Measurements from ENCODE around the gene ARMC2. TPM values are rescaled to one million over a fixed set of nuclear protein-coding genes. Genes with fewer than 3 reads are reported as not detected.

Gene ARMC2
- total and polyA plus RNA-seq, 2 experiments from 2014 or later: 0.97 to 4.4 TPM

DNA sequence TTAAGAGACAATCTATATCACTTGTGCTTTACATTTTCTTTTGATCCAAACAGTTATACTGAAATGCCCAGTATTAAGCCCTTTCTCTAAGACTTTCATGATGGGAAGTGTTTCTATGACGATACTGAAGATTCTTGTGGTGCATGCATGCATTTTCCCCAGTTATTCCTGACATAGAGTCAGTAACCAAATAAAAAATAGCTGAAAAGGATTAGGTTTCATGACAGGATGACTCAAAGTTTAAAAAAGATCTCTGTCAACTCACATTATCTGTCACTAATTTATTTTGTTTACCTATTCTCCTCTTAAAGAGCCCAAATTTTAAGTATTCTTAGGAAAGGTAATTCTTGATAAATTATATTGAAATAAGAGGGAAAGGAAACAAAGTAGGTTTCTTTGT is 148.0 kb downstream of the ARMC2 start:
- H3K4me1 ChIP-seq (ENCODE audit: insufficient read depth): no peaks in the 10 kb centered on the region
- H3K79me2 ChIP-seq (ENCODE audit: insufficient read depth): peaks cover 12% of the 10 kb centered on the region
- in situ Hi-C loops (cut with MboI): no loop called here
- no peak overlapping the region for H2AFZ ChIP-seq
- TF ChIP-seq EZH2 (IDR thresholded peaks at IDR 0.05; ENCODE audit: insufficient read depth, poor library complexity, severe bottlenecking) (no peak), EZH2phosphoT487 (IDR thresholded peaks at IDR 0.05; ENCODE audit: insufficient read depth, low read depth) (no peak)
- H3F3A ChIP-seq (ENCODE audit: insufficient read depth): no peaks in the 10 kb centered on the region; the same call in 1 of the 2 replicates
- H3K27ac ChIP-seq: no peak overlapping the region
- peaks cover 57% of the 10 kb centered on the region for H3K36me3 ChIP-seq (ENCODE audit: low read depth)
- H3K27me3 ChIP-seq (replicated peaks; ENCODE audit: insufficient read depth): no peaks in the 10 kb centered on the region
- DNase-seq: no peak
- no peaks in the 10 kb centered on the region for H3K9me3 ChIP-seq (ENCODE audit: low read depth)
- no peak overlapping the region for H3K9ac ChIP-seq
- H4K20me1 ChIP-seq (ENCODE audit: insufficient read depth): no peaks in the 10 kb centered on the region; the same call in 1 of the 2 replicates
- H3K4me3 ChIP-seq: no peak overlapping the region
- WGBS, 2 experiments (ENCODE audit: low coverage in 1 of 2, low lambda C conversion rate in 2 of 2, missing lambda C conversion rate in 2 of 2): 96 to 97% methylated on average over 1 of the region's 1 CpG
- H3K4me2 ChIP-seq (ENCODE audit: unreplicated experiment): no peak overlapping the region
- H3K9me2 ChIP-seq (ENCODE audit: insufficient read depth): no peaks in the 10 kb centered on the region

DNA sequence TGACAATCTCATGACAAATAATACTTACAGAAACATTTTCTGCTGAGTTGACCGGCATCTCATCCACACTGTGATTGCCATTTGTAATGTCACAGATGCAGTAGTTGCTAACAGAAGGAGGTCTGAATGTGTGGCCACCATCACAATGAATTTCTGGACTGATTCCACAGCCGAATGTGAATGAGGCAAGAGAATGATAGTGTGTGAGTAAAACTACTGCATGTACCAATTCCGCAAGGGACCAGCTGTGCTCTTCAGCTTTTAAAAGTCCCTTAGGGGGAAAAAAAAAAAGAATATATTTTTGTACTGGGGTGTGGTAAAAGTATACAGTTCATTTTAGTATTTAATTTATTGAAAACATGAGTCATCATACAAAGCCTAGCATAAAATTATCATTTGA is 150.3 kb downstream of the ARMC2 start:
- WGBS, 2 experiments (ENCODE audit: low coverage in 1 of 2, low lambda C conversion rate in 2 of 2, missing lambda C conversion rate in 2 of 2): 78 to 86% methylated on average over 3 of the region's 3 CpGs
- Histone ChIP-seq H3K79me2 (ENCODE audit: insufficient read depth) (peaks cover 28% of the 10 kb centered on the region), H3K4me1 (ENCODE audit: insufficient read depth) (peaks cover 16% of the 10 kb centered on the region), H3K9ac (no peak overlapping the region), H3K27me3 (replicated peaks; ENCODE audit: insufficient read depth) (no peaks in the 10 kb centered on the region), H2AFZ (no peak overlapping the region), H3F3A (ENCODE audit: insufficient read depth) (peaks cover 13% of the 10 kb centered on the region), H3K4me2 (ENCODE audit: unreplicated experiment) (no peak overlapping the region), H3K27ac (no peak overlapping the region), H3K36me3 (ENCODE audit: low read depth) (peaks cover 46% of the 10 kb centered on the region), H4K20me1 (ENCODE audit: insufficient read depth) (no peaks in the 10 kb centered on the region; the same call in 1 of the 2 replicates), H3K9me2 (ENCODE audit: insufficient read depth) (no peaks in the 10 kb centered on the region), H3K9me3 (ENCODE audit: low read depth) (no peaks in the 10 kb centered on the region), H3K4me3 (no peak overlapping the region)
- in situ Hi-C loops (cut with MboI): no loop called here
- no peak for DNase-seq
- TF ChIP-seq EZH2 (IDR thresholded peaks at IDR 0.05; ENCODE audit: insufficient read depth, poor library complexity, severe bottlenecking): no peak
- no peak for TF ChIP-seq EZH2phosphoT487 (IDR thresholded peaks at IDR 0.05; ENCODE audit: insufficient read depth, low read depth)

DNA sequence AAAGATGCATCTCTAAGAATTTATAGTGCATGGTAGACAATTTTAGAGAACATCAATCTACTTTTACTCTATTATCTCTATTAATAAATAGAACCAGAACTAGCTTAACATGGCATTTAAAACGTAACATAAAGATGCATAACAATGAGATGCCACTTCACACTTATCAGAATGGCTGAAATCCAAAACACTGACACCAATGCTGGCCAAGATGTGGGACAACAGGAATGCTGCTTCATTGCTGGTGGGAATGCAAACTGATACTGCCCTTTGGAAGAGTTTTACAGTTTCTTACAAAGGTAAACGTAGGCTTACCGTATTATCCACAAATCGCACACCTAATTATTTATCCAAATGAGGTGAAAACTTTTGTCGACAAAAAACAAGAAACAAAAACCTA is 151.2 kb downstream of the ARMC2 start:
- 97 to 98% methylated on average over 5 of the region's 5 CpGs for WGBS, 2 experiments (ENCODE audit: low coverage in 1 of 2, low lambda C conversion rate in 2 of 2, missing lambda C conversion rate in 2 of 2)
- H3K27me3 ChIP-seq (replicated peaks; ENCODE audit: insufficient read depth): no peaks in the 10 kb centered on the region
- H3K9me3 ChIP-seq (ENCODE audit: low read depth): no peaks in the 10 kb centered on the region
- H3F3A ChIP-seq (ENCODE audit: insufficient read depth): peaks cover 13% of the 10 kb centered on the region
- no peak overlapping the region for H3K4me2 ChIP-seq (ENCODE audit: unreplicated experiment)
- in situ Hi-C loops (cut with MboI): no loop called here
- no peaks in the 10 kb centered on the region for H3K9me2 ChIP-seq (ENCODE audit: insufficient read depth)
- no peak for TF ChIP-seq EZH2 (IDR thresholded peaks at IDR 0.05; ENCODE audit: insufficient read depth, poor library complexity, severe bottlenecking)
- TF ChIP-seq EZH2phosphoT487 (IDR thresholded peaks at IDR 0.05; ENCODE audit: insufficient read depth, low read depth): no peak
- no peak overlapping the region for H3K27ac ChIP-seq
- H2AFZ ChIP-seq: no peak overlapping the region
- H4K20me1 ChIP-seq (ENCODE audit: insufficient read depth): no peaks in the 10 kb centered on the region; the same call in 1 of the 2 replicates
- DNase-seq: no peak
- peaks cover 42% of the 10 kb centered on the region for H3K36me3 ChIP-seq (ENCODE audit: low read depth)
- no peak overlapping the region for H3K4me3 ChIP-seq
- peaks cover 16% of the 10 kb centered on the region for H3K4me1 ChIP-seq (ENCODE audit: insufficient read depth)
- H3K9ac ChIP-seq: no peak overlapping the region
- peaks cover 37% of the 10 kb centered on the region for H3K79me2 ChIP-seq (ENCODE audit: insufficient read depth)

DNA sequence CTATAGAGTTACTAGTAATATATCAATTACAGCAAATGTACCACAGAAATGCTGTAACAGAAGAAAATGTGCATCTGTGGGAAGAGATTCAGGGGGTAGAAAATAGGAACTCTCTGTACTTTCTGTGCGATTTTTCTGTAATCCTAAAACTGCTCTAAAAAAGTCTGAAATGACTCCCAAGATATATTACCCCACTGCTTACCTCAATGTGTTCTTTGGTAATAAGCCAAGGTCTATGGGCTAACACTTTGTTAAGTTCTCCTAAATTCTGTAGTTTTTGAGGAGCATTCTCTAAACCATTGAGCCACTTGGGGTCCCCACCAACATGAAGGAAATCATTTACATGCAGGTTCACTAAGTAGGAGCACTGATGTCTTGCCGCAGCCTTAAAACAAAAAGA is 152.1 kb downstream of the ARMC2 start:
- no peaks in the 10 kb centered on the region for H3K9me3 ChIP-seq (ENCODE audit: low read depth)
- TF ChIP-seq EZH2phosphoT487 (IDR thresholded peaks at IDR 0.05; ENCODE audit: insufficient read depth, low read depth): no peak
- TF ChIP-seq EZH2 (IDR thresholded peaks at IDR 0.05; ENCODE audit: insufficient read depth, poor library complexity, severe bottlenecking): no peak
- 98 to 99% methylated on average over 2 of the region's 2 CpGs for WGBS, 2 experiments (ENCODE audit: low coverage in 1 of 2, low lambda C conversion rate in 2 of 2, missing lambda C conversion rate in 2 of 2)
- H3K4me3 ChIP-seq: no peak overlapping the region
- H2AFZ ChIP-seq: no peak overlapping the region
- no peaks in the 10 kb centered on the region; the same call in 1 of the 2 replicates for H4K20me1 ChIP-seq (ENCODE audit: insufficient read depth)
- H3K27me3 ChIP-seq (replicated peaks; ENCODE audit: insufficient read depth): no peaks in the 10 kb centered on the region
- H3F3A ChIP-seq (ENCODE audit: insufficient read depth): peaks cover 13% of the 10 kb centered on the region
- peaks cover 37% of the 10 kb centered on the region for H3K36me3 ChIP-seq (ENCODE audit: low read depth)
- no peak overlapping the region for H3K9ac ChIP-seq
- H3K9me2 ChIP-seq (ENCODE audit: insufficient read depth): no peaks in the 10 kb centered on the region
- no peak overlapping the region for H3K4me2 ChIP-seq (ENCODE audit: unreplicated experiment)
- DNase-seq: no peak
- H3K27ac ChIP-seq: no peak overlapping the region
- peaks cover 46% of the 10 kb centered on the region for H3K79me2 ChIP-seq (ENCODE audit: insufficient read depth)
- in situ Hi-C loops (cut with MboI): no loop called here
- H3K4me1 ChIP-seq (ENCODE audit: insufficient read depth): peaks cover 16% of the 10 kb centered on the region

All from GM23248 (cell line).